Vagina (tissue), 2 donors: ENCODE results near the gene MYO1C. TPM values are rescaled to one million over a fixed set of nuclear protein-coding genes. Genes with fewer than 3 reads are reported as not detected.

Experiments used
- DNase-seq, 2 donors: peaks; one replicate each; pipeline ENCODE4 v3.0.0-alpha.2; 2017; ENCODE audit errors: extremely low spot score in 2 of 2
- H3K27ac ChIP-seq: fragments of 200-600 bp; sonication (generic); one replicate; pipeline ENCODE4 v1.5.1; 2019
- H3K27me3 ChIP-seq: fragments of 200-600 bp; sonication (generic); one replicate; pipeline ENCODE4 v1.5.1; 2019
- H3K36me3 ChIP-seq, 2 donors: fragments of 200-600 bp; sonication (generic); one replicate each; pipeline ENCODE4 v1.5.1; 2017 to 2019
- H3K4me1 ChIP-seq: fragments of 200-600 bp; sonication (generic); one replicate; pipeline ENCODE4 v1.5.1; 2019
- H3K4me3 ChIP-seq, 2 donors: fragments of 200-600 bp; sonication (generic); 1 replicate in 1 of 2; 2 replicates in 1 of 2; pipeline ENCODE4 v1.5.1; 2016 to 2019
- H3K9me3 ChIP-seq: fragments of 200-600 bp; sonication (generic); one replicate; pipeline ENCODE4 v1.5.1; 2019
- POLR2A ChIP-seq, 2 donors: fragments of 450-650 bp; IDR thresholded peaks; one replicate each; pipeline ENCODE4 v1.6.1; 2017; ENCODE audit warnings: antibody characterized with exemption in 2 of 2, mild to moderate bottlenecking in 2 of 2, moderate library complexity in 2 of 2
- POLR2AphosphoS5 ChIP-seq, 2 donors: sonication (generic); formaldehyde crosslinking; IDR thresholded peaks; one replicate each; pipeline ENCODE4 v1.9.0; 2017; ENCODE audit warnings: antibody characterized with exemption in 2 of 2, mild to moderate bottlenecking in 2 of 2, low read depth in 1 of 2; ENCODE audit not compliant: insufficient read depth in 1 of 2
- intact Hi-C: fragments of 100-400 bp; cut with DNase I; formaldehyde crosslinking; loops from one replicate; pipeline ENCODE4 v1.15.1; 2023
- total RNA-seq: library from RNA; depleted of rRNA; stranded (reverse); fragments of >200 nt; gene quantifications from one replicate; pipeline ENCODE4 v1.2.3, GENCODE V29; 2016
- TF ChIP-seq, protein P1 (sequence below), 3 experiments: fragments of 450-650 bp in 2 of 3; fragments of 200-600 bp in 1 of 3; sonication (generic) in 1 of 3; IDR thresholded peaks; one replicate each; pipeline ENCODE4 v1.5.1; 2017 to 2019; ENCODE audit warnings: antibody characterized with exemption in 3 of 3, mild to moderate bottlenecking in 2 of 3, moderate library complexity in 2 of 3

MYO1C gene
- total RNA-seq, 1 donor from 2014 or later = 118 TPM

DNA sequence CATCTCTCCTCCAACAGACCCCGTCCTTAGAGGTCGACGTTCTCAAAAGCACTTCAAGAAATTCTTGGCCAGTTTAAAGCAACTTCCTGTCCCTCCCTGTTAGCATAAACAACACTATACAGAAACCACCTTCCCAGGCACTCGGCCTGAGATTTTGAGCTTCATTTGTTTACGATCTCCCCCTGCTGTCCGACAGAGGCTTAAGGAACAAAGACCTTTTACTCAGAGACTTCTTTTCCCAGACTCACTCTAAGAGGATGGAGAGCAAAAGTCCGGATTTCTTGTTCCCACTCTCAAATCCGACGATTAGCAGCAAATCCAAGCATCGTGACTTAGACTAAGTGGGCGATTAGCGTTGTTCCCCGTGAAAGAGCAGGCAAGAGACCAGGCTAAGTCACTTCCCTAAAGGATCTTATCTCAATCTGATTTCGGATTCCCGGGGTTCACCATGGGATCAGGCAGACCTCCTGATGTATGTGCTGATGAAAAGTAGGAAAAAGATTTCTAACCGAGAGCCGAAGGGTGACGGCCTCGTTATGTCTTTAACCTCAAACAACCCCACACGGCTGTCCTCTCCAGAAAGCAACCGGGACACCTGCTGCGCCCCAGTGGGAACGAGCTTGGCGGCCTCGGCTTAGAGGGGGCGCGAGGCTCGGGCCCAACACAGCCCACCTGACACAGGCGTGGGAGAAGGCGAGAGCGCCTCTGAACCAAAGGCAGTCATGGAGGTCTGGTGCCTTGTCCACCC is 23.3 kb upstream of the MYO1C start:
- Histone ChIP-seq H3K9me3 (no peaks in the 10 kb centered on the region), H3K36me3 (no peaks in the 10 kb centered on the region), H3K4me1 (peaks cover 64% of the 10 kb centered on the region), H3K27ac (peak overlapping the region; percentile 93), H3K27me3 (no peaks in the 10 kb centered on the region), H3K4me3 (peak overlapping the region; percentile 85 to 89)
- TF ChIP-seq POLR2A (IDR thresholded peaks at IDR 0.05) (no peak), POLR2AphosphoS5 (IDR thresholded peaks at IDR 0.05; ENCODE audit: insufficient read depth in 1 of 2, low read depth in 1 of 2) (peak in 1 of 2 donors; percentile 73)
- TF ChIP-seq, protein P1, sequence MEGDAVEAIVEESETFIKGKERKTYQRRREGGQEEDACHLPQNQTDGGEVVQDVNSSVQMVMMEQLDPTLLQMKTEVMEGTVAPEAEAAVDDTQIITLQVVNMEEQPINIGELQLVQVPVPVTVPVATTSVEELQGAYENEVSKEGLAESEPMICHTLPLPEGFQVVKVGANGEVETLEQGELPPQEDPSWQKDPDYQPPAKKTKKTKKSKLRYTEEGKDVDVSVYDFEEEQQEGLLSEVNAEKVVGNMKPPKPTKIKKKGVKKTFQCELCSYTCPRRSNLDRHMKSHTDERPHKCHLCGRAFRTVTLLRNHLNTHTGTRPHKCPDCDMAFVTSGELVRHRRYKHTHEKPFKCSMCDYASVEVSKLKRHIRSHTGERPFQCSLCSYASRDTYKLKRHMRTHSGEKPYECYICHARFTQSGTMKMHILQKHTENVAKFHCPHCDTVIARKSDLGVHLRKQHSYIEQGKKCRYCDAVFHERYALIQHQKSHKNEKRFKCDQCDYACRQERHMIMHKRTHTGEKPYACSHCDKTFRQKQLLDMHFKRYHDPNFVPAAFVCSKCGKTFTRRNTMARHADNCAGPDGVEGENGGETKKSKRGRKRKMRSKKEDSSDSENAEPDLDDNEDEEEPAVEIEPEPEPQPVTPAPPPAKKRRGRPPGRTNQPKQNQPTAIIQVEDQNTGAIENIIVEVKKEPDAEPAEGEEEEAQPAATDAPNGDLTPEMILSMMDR (IDR thresholded peaks at IDR 0.05) = peak; percentile 39 to 67 (median 40)
- intact Hi-C loops = loop anchor here (2.0 to 5.0 kb wide), 2 partner anchors 59 to 149 kb away; partner anchors contain the start of gene CRK
- DNase-seq = no peak

DNA sequence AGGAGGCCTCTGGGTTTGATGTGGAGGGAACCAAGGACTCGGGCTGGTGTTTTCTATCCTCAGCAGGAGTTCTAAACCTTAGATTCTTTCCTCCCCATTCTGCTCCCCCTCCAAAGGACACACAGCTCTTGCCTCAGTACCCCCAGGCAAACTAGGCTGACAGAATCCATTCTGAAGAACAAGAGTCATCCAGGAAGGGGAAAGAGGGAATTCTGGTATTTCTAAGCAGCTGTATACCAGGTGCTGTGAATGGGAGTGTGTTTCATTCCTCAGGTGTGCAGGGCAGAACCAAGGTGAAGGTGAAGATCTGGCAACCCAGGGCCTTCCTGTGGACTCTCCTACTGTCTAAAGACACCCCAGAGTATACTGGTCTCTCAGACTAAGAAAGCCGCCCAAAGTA is 19.9 kb upstream of the MYO1C start:
- peaks cover 0 to 17% of the 10 kb centered on the region in 2 donors for H3K36me3 ChIP-seq
- no peaks in the 10 kb centered on the region for H3K27me3 ChIP-seq
- no peak overlapping the region for H3K4me3 ChIP-seq
- peaks cover 69% of the 10 kb centered on the region for H3K4me1 ChIP-seq
- no peak for DNase-seq
- no peak for TF ChIP-seq POLR2A (IDR thresholded peaks at IDR 0.05)
- TF ChIP-seq, protein P1 (IDR thresholded peaks at IDR 0.05) = no peak
- no peak for TF ChIP-seq POLR2AphosphoS5 (IDR thresholded peaks at IDR 0.05; ENCODE audit: insufficient read depth in 1 of 2, low read depth in 1 of 2)
- no peaks in the 10 kb centered on the region for H3K9me3 ChIP-seq
- peak overlapping the region; percentile 84 for H3K27ac ChIP-seq
- intact Hi-C loops = loop anchor here (5.0 kb wide), 1 partner anchor 245 kb away; no protein-coding TSS in a partner anchor

DNA sequence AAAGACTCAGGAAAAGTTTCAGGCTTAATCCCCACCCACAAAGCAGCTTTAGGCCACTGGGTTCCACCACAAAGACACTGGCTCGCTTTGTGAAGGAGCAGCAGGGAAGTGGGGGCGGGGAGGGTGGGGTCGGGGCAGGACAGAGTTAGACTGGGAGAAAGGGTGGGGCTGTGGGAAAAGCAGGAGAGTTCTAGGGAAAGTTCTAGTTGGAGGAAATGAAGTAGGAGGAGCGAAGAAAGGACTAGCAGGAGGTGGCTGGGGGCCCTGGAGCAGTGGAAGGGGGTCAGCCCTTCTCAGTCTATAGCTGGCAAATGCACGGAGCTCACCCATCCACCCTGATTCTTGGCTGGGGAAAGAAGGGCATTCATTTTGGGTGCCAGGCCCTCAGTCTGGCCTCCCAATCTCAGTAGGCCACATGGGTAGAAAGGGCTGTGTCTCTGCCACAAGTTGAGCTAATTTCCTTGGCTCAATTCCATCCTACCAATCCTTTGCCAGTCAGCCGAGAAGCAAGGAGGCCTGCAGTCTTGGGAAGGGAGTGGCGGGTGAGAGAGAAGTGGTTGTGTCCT is 19.4 kb upstream of the MYO1C start:
- peaks cover 66% of the 10 kb centered on the region for H3K4me1 ChIP-seq
- H3K4me3 ChIP-seq = no peak overlapping the region
- no peaks in the 10 kb centered on the region for H3K9me3 ChIP-seq
- H3K36me3 ChIP-seq = peaks cover 0 to 22% of the 10 kb centered on the region in 2 donors
- peak overlapping the region; percentile 84 for H3K27ac ChIP-seq
- no peak for DNase-seq
- no peaks in the 10 kb centered on the region for H3K27me3 ChIP-seq
- TF ChIP-seq POLR2AphosphoS5 (IDR thresholded peaks at IDR 0.05; ENCODE audit: insufficient read depth in 1 of 2, low read depth in 1 of 2) (no peak), POLR2A (IDR thresholded peaks at IDR 0.05) (no peak)
- TF ChIP-seq, protein P1 (IDR thresholded peaks at IDR 0.05) = no peak
- intact Hi-C loops = loop anchor here (5.0 kb wide), 1 partner anchor 245 kb away; no protein-coding TSS in a partner anchor

DNA sequence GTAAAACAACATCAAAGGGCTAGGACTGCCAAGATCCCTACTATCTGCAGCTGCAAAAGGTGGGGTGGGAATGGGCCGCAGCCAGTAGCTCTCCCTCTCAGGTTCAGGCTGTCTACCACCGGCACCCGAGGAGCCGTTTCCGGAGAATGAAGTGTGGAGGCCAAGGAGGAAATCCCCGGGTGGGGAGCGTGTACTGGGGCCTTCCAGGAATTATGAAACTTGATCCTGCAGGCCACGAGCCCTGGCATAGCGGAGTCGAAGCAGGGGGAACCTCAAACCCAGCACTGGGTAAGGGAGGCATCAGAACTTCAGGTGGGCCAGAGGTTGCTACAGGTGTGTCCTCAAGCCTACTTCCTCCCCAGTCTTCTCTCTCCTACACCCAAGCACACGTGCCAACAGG is 18.8 kb upstream of the MYO1C start:
- DNase-seq = no peak
- Histone ChIP-seq H3K9me3 (no peaks in the 10 kb centered on the region), H3K27ac (peak overlapping the region; percentile 84), H3K27me3 (no peaks in the 10 kb centered on the region), H3K4me3 (no peak overlapping the region), H3K36me3 (peaks cover 0 to 28% of the 10 kb centered on the region in 2 donors), H3K4me1 (peaks cover 66% of the 10 kb centered on the region)
- TF ChIP-seq, protein P1 (IDR thresholded peaks at IDR 0.05) = no peak
- no peak for TF ChIP-seq POLR2AphosphoS5 (IDR thresholded peaks at IDR 0.05; ENCODE audit: insufficient read depth in 1 of 2, low read depth in 1 of 2)
- no peak for TF ChIP-seq POLR2A (IDR thresholded peaks at IDR 0.05)
- intact Hi-C loops = loop anchor here (5.0 kb wide), 1 partner anchor 244 kb away; no protein-coding TSS in a partner anchor
